K562 (cell line): Measurements from ENCODE around the gene NUP107. TPM values are rescaled to one million over a fixed set of nuclear protein-coding genes. Genes with fewer than 3 reads are reported as not detected.

Experiments
- ASH1L ChIP-seq: fragments of 450-650 bp; IDR thresholded peaks from 2 replicates; pipeline ENCODE4 v1.6.1; 2018; ENCODE audit warnings: borderline replicate concordance, mild to moderate bottlenecking, low read depth; ENCODE audit not compliant: partially characterized antibody
- EGR1 ChIP-seq: fragments of 450-650 bp; conservative IDR thresholded peaks from 2 replicates; pipeline ENCODE4 v1.6.1; 2017; ENCODE audit warnings: mild to moderate bottlenecking
- GABPA ChIP-seq: fragments of 200-800 bp; sonication (Bioruptor generic); conservative IDR thresholded peaks from 2 replicates; pipeline ENCODE4 v1.6.1; 2016; ENCODE audit warnings: low read depth, missing genetic modification characterization, missing compliant biosample characterization
- MTA1 ChIP-seq: fragments of 450-650 bp; IDR thresholded peaks from 2 replicates; pipeline ENCODE4 v1.6.1; 2017; ENCODE audit warnings: borderline replicate concordance
- PTRF ChIP-seq: fragments of 450-650 bp; IDR thresholded peaks from 2 replicates; pipeline ENCODE4 v1.6.1; 2016; ENCODE audit warnings: mild to moderate bottlenecking, missing genetic modification characterization, missing compliant biosample characterization
- SUPT5H ChIP-seq: fragments of 450-650 bp; IDR thresholded peaks from 2 replicates; pipeline ENCODE4 v1.6.1; 2016
- ZNF124 ChIP-seq: sonication (generic); formaldehyde crosslinking; IDR thresholded peaks from 2 replicates; pipeline ENCODE4 v1.8.1; 2022; ENCODE audit warnings: missing genetic modification reagents
- ZNF583 ChIP-seq: fragments of 250-450 bp; sonication (Bioruptor Pico); IDR thresholded peaks from 2 replicates; pipeline ENCODE4 v1.4.0; 2020
- ZNF668 ChIP-seq: fragments of 250-450 bp; sonication (Bioruptor Pico); IDR thresholded peaks from 2 replicates; pipeline ENCODE4 v1.8.0; 2022; ENCODE audit warnings: mild to moderate bottlenecking, inconsistent platforms
- polyA plus RNA-seq, 8 experiments: library from polyadenylated mRNA; depleted of rRNA in 4 of 8; stranded (reverse) in 5 of 8; unstranded in 3 of 8; fragments of >200 nt; fragmentation: Nextera tagmentation in 2 of 8; fragmentation: Illumina TruSeq in 1 of 8; extraction: Ambion mirVana in 2 of 8; extraction: Trizol in 1 of 8; gene quantifications; 2 replicates each; pipeline versions ENCODE4 v1.2.1 to v1.2.3, GENCODE V29; 2011 to 2014; ENCODE audit warnings: inconsistent platforms in 1 of 8, missing spikeins in 1 of 8
- total RNA-seq, 7 experiments: library from RNA; depleted of rRNA in 6 of 7; stranded (reverse); fragments of >200 nt in 6 of 7; fragmentation: Illumina TruSeq in 2 of 7; extraction: Trizol in 2 of 7; gene quantifications; 2 replicates each; pipeline versions ENCODE4 v1.2.1 to v1.2.3, GENCODE V29; 2011 to 2021; ENCODE audit warnings: low replicate concordance in 1 of 7
- TF ChIP-seq, protein P1 (sequence below), 2 experiments: fragments of 450-650 bp in 1 of 2; sonication (generic) in 1 of 2; formaldehyde crosslinking; conservative IDR thresholded peaks; 2 replicates each; pipeline versions ENCODE4 v1.4.0 to v1.8.1; 2020 to 2022; ENCODE audit warnings: mild to moderate bottlenecking in 1 of 2, missing genetic modification reagents in 1 of 2
- TF ChIP-seq, protein P2 (sequence below): IDR thresholded peaks from 2 replicates; pipeline ENCODE4 v1.6.1; 2016; ENCODE audit warnings: missing genetic modification characterization, missing compliant biosample characterization
- TF ChIP-seq, protein P3 (sequence below): fragments of 200-800 bp; sonication (Bioruptor generic); IDR thresholded peaks from 2 replicates; pipeline ENCODE4 v1.6.1; 2017; ENCODE audit warnings: missing genetic modification characterization, missing compliant biosample characterization
- TF ChIP-seq, protein P4 (sequence below): sonication (generic); formaldehyde crosslinking; IDR thresholded peaks from 2 replicates; pipeline ENCODE4 v1.8.0; 2022; ENCODE audit warnings: mild to moderate bottlenecking, missing genetic modification reagents
- TF ChIP-seq, protein P5 (sequence below), 2 experiments: IDR thresholded peaks; 2 replicates each; pipeline ENCODE4 v1.6.1; 2012; ENCODE audit warnings: improper control_type of control experiment in 2 of 2, low read depth in 2 of 2, low read length in 2 of 2, borderline replicate concordance in 1 of 2
- TF ChIP-seq, protein P6 (sequence below), 2 experiments: fragments of 450-650 bp; IDR thresholded peaks; 2 replicates each; pipeline ENCODE4 v1.6.1; 2016
- TF ChIP-seq, protein P7 (sequence below): fragments of 250-450 bp; sonication (Bioruptor Pico); IDR thresholded peaks from 2 replicates; pipeline ENCODE4 v1.5.0; 2021; ENCODE audit warnings: mild to moderate bottlenecking, borderline replicate concordance

Gene NUP107
- total and polyA plus RNA-seq, 9 of the 15 experiments (the other 6 are each of a cell fraction or from before 2014, with no cell fraction given), result 129 to 277 (median 199) TPM

DNA sequence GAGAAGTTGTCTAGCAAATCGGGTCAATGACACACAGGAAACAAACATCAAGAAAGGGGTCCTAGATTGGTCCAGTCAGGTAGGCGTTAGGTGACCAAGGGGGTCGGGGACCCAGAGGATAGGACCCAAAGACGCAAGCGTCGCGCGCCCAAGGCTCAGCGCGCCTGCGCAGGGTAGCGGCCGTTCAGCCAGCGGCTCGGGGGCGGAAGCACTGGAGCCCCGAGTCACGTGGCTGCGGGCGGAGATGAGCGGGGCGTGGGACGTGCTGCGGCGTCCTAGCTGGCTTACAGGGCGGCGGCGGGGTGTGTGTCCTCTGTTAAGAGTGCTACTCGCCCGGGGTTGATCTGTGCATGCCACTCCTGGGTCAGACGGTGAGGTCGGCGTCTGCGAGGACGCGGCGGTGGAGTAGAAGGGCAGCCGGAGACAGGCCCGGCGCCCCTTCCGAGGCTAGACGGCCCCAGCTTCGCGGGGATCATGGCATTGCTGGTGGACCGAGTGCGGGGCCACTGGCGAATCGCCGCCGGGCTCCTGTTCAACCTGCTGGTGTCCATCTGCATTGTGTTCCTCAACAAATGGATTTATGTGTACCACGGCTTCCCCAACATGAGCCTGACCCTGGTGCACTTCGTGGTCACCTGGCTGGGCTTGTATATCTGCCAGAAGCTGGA is 59.3 kb downstream of the NUP107 start, which contains the start of gene SLC35E3 (continued):
- TF ChIP-seq PTRF (tag) (no peak), GABPA (tag) (peak; percentile 96), MTA1 (peak; percentile 72), ASH1L (peak; percentile 32), SUPT5H (peak; percentile 87), EGR1 (peak; percentile 90), ZNF668 (CRISPR knock-in tag) (no peak), ZNF124 (CRISPR knock-in tag) (no peak), ZNF583 (CRISPR knock-in tag) (no peak)
- TF ChIP-seq, protein P1, sequence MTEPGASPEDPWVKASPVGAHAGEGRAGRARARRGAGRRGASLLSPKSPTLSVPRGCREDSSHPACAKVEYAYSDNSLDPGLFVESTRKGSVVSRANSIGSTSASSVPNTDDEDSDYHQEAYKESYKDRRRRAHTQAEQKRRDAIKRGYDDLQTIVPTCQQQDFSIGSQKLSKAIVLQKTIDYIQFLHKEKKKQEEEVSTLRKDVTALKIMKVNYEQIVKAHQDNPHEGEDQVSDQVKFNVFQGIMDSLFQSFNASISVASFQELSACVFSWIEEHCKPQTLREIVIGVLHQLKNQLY (CRISPR knock-in tag; conservative IDR thresholded peaks at IDR 0.05), result no peak
- TF ChIP-seq, protein P2, sequence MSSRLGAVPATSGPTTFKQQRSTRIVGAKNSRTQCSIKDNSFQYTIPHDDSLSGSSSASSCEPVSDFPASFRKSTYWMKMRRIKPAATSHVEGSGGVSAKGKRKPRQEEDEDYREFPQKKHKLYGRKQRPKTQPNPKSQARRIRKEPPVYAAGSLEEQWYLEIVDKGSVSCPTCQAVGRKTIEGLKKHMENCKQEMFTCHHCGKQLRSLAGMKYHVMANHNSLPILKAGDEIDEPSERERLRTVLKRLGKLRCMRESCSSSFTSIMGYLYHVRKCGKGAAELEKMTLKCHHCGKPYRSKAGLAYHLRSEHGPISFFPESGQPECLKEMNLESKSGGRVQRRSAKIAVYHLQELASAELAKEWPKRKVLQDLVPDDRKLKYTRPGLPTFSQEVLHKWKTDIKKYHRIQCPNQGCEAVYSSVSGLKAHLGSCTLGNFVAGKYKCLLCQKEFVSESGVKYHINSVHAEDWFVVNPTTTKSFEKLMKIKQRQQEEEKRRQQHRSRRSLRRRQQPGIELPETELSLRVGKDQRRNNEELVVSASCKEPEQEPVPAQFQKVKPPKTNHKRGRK (tag), result no peak
- TF ChIP-seq, protein P3, sequence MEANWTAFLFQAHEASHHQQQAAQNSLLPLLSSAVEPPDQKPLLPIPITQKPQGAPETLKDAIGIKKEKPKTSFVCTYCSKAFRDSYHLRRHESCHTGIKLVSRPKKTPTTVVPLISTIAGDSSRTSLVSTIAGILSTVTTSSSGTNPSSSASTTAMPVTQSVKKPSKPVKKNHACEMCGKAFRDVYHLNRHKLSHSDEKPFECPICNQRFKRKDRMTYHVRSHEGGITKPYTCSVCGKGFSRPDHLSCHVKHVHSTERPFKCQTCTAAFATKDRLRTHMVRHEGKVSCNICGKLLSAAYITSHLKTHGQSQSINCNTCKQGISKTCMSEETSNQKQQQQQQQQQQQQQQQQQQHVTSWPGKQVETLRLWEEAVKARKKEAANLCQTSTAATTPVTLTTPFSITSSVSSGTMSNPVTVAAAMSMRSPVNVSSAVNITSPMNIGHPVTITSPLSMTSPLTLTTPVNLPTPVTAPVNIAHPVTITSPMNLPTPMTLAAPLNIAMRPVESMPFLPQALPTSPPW, result peak; percentile 49
- TF ChIP-seq, protein P4, sequence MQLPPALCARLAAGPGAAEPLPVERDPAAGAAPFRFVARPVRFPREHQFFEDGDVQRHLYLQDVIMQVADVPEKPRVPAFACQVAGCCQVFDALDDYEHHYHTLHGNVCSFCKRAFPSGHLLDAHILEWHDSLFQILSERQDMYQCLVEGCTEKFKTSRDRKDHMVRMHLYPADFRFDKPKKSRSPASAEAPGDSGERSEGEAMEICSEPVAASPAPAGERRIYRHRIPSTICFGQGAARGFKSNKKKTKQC (CRISPR knock-in tag), result no peak
- TF ChIP-seq, protein P5, sequence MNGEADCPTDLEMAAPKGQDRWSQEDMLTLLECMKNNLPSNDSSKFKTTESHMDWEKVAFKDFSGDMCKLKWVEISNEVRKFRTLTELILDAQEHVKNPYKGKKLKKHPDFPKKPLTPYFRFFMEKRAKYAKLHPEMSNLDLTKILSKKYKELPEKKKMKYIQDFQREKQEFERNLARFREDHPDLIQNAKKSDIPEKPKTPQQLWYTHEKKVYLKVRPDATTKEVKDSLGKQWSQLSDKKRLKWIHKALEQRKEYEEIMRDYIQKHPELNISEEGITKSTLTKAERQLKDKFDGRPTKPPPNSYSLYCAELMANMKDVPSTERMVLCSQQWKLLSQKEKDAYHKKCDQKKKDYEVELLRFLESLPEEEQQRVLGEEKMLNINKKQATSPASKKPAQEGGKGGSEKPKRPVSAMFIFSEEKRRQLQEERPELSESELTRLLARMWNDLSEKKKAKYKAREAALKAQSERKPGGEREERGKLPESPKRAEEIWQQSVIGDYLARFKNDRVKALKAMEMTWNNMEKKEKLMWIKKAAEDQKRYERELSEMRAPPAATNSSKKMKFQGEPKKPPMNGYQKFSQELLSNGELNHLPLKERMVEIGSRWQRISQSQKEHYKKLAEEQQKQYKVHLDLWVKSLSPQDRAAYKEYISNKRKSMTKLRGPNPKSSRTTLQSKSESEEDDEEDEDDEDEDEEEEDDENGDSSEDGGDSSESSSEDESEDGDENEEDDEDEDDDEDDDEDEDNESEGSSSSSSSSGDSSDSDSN (IDR thresholded peaks at IDR 0.05; ENCODE audit: borderline replicate concordance in 1 of 2, low read depth in 2 of 2, low read length in 2 of 2), result no peak
- TF ChIP-seq, protein P6, sequence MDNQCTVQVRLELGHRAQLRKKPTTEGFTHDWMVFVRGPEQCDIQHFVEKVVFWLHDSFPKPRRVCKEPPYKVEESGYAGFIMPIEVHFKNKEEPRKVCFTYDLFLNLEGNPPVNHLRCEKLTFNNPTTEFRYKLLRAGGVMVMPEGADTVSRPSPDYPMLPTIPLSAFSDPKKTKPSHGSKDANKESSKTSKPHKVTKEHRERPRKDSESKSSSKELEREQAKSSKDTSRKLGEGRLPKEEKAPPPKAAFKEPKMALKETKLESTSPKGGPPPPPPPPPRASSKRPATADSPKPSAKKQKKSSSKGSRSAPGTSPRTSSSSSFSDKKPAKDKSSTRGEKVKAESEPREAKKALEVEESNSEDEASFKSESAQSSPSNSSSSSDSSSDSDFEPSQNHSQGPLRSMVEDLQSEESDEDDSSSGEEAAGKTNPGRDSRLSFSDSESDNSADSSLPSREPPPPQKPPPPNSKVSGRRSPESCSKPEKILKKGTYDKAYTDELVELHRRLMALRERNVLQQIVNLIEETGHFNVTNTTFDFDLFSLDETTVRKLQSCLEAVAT (IDR thresholded peaks at IDR 0.05), result no peak
- TF ChIP-seq, protein P7, sequence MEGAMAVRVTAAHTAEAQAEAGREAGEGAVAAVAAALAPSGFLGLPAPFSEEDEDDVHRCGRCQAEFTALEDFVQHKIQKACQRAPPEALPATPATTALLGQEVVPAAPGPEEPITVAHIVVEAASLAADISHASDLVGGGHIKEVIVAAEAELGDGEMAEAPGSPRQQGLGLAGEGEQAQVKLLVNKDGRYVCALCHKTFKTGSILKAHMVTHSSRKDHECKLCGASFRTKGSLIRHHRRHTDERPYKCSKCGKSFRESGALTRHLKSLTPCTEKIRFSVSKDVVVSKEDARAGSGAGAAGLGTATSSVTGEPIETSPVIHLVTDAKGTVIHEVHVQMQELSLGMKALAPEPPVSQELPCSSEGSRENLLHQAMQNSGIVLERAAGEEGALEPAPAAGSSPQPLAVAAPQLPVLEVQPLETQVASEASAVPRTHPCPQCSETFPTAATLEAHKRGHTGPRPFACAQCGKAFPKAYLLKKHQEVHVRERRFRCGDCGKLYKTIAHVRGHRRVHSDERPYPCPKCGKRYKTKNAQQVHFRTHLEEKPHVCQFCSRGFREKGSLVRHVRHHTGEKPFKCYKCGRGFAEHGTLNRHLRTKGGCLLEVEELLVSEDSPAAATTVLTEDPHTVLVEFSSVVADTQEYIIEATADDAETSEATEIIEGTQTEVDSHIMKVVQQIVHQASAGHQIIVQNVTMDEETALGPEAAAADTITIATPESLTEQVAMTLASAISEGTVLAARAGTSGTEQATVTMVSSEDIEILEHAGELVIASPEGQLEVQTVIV, result no peak
